NT2/D1 (cell line): ENCODE results near the gene METTL15.

Source experiments
- DNase-seq: peaks from one replicate; pipeline ENCODE4 v3.0.0-alpha.2; 2011; ENCODE audit warnings: low read depth, low spot score
- H3K27me3 ChIP-seq: 2 replicates; pipeline ENCODE4 v1.6.0; 2011; ENCODE audit warnings: mild to moderate bottlenecking; ENCODE audit not compliant: insufficient read length, insufficient read depth
- H3K36me3 ChIP-seq: 2 replicates; pipeline ENCODE4 v1.6.1; 2011; ENCODE audit warnings: mild to moderate bottlenecking, low read length, mixed read lengths; ENCODE audit not compliant: insufficient read depth, insufficient read length
- H3K4me1 ChIP-seq: 2 replicates; pipeline ENCODE4 v1.5.1; 2011; ENCODE audit not compliant: insufficient read depth, insufficient read length
- H3K4me3 ChIP-seq: 2 replicates; pipeline ENCODE4 v1.5.1; 2011; ENCODE audit warnings: low read depth; ENCODE audit not compliant: insufficient read length
- H3K9ac ChIP-seq: 2 replicates; pipeline ENCODE4 v1.6.0; 2011; ENCODE audit warnings: low read depth; ENCODE audit not compliant: insufficient read length
- H3K9me3 ChIP-seq: 2 replicates; pipeline ENCODE4 v1.5.1; 2011; ENCODE audit warnings: mild to moderate bottlenecking, low read length; ENCODE audit not compliant: insufficient read depth
- SUZ12 ChIP-seq: IDR thresholded peaks from 2 replicates; pipeline ENCODE4 v1.6.1; 2011; ENCODE audit not compliant: insufficient read length, insufficient read depth; ENCODE audit errors: extremely low read depth
- YY1 ChIP-seq: IDR thresholded peaks from 2 replicates; pipeline ENCODE4 v1.6.1; 2011; ENCODE audit not compliant: insufficient read length, insufficient read depth
- ZNF274 ChIP-seq: IDR thresholded peaks from 2 replicates; pipeline ENCODE4 v1.6.1; 2011; ENCODE audit warnings: mild to moderate bottlenecking, low read depth, low read length

The METTL15 gene

GRCh38 chr11:28137832-28138231, 29.6 kb downstream of the METTL15 start:
- Histone ChIP-seq H3K9me3 (peaks cover 52% of the 10 kb centered on the region), H3K27me3 (no peaks in the 10 kb centered on the region), H3K36me3 (peaks cover 7% of the 10 kb centered on the region), H3K9ac (no peak overlapping the region), H3K4me1 (no peaks in the 10 kb centered on the region), H3K4me3 (no peak overlapping the region)
- TF ChIP-seq YY1 (no peak), ZNF274 (no peak), SUZ12 (no peak)
- no peak for DNase-seq

DNA sequence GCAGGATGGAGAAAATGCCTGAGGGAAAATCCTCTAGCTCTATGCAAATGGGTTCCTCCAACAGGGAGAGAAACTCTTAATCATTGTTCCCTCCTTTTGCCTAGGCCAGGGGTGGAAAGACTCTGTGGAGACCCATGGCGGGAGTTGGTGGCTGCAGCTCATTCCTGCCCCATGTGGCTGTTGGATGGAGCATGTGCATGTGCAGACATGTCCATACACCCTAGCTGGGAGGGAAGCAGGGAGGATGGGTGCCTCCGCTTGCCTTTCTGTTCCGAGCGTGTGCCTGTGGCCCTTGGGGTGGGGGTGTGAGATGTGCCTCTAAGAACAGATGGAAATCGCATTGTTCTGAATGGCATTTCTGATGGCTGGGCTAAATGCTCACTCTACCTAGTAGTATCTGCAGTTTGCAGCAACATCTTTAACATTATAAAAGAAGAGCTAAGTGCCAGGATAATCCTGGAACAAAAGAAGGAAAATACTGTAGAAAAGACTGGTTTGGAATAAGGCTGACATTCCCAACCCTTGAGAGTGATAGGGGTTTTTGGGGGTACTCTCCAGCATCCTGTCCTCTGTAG, 31.7 kb downstream of the METTL15 start:
- Histone ChIP-seq H3K9me3 (peaks cover 42% of the 10 kb centered on the region), H3K9ac (no peak overlapping the region), H3K36me3 (peaks cover 4% of the 10 kb centered on the region), H3K4me3 (no peak overlapping the region), H3K27me3 (no peaks in the 10 kb centered on the region), H3K4me1 (no peaks in the 10 kb centered on the region)
- TF ChIP-seq YY1 (no peak), SUZ12 (no peak), ZNF274 (no peak)
- peak; percentile 57 for DNase-seq

GRCh38 chr11:28140689-28141455, 32.7 kb downstream of the METTL15 start:
- no peak overlapping the region for H3K4me3 ChIP-seq
- no peak overlapping the region for H3K9ac ChIP-seq
- TF ChIP-seq YY1: no peak
- no peak for TF ChIP-seq SUZ12
- no peak for TF ChIP-seq ZNF274

DNA sequence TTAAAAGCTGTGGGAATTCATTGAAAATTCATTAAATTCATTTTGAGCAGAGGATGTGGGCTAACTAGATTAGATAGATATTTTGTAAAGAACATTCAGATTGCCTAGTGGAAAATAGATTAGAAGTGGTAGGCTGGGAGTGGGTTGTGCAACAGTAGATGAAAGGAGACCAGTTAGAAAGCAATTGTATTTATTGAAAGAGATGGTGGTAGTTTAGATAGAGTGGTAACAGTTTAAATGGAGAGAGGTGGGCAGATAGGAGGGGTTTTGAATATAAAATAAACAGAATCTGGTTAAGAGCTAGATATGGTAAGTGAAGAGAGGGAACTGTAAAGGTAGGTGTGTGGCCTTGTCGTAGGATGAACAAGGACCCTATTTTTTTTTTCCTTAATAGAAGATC, 34.5 kb downstream of the METTL15 start:
- no peaks in the 10 kb centered on the region for H3K4me1 ChIP-seq
- TF ChIP-seq SUZ12 (no peak), ZNF274 (no peak), YY1 (no peak)
- H3K36me3 ChIP-seq: no peaks in the 10 kb centered on the region
- H3K27me3 ChIP-seq: no peaks in the 10 kb centered on the region
- H3K9ac ChIP-seq: no peak overlapping the region
- H3K9me3 ChIP-seq: peaks cover 24% of the 10 kb centered on the region
- DNase-seq: no peak
- no peak overlapping the region for H3K4me3 ChIP-seq

More at GRCh38 chr11:28140689-28141455, 32.7 kb downstream of the METTL15 start:
- H3K4me1 ChIP-seq: no peaks in the 10 kb centered on the region
- H3K27me3 ChIP-seq: no peaks in the 10 kb centered on the region
- H3K36me3 ChIP-seq: no peaks in the 10 kb centered on the region
- peaks cover 34% of the 10 kb centered on the region for H3K9me3 ChIP-seq
- no peak for DNase-seq

GRCh38 chr11:28144808-28145207, 36.6 kb downstream of the METTL15 start:
- TF ChIP-seq ZNF274 (no peak), YY1 (no peak), SUZ12 (no peak)
- no peak for DNase-seq
- H3K4me3 ChIP-seq: no peak overlapping the region

GRCh38 chr11:28146123-28146751, 38.0 kb downstream of the METTL15 start:
- Histone ChIP-seq H3K27me3 (no peaks in the 10 kb centered on the region), H3K9ac (no peak overlapping the region), H3K9me3 (no peaks in the 10 kb centered on the region; the same call in 1 of the 2 replicates), H3K36me3 (no peaks in the 10 kb centered on the region), H3K4me3 (no peak overlapping the region), H3K4me1 (no peaks in the 10 kb centered on the region)
- TF ChIP-seq SUZ12 (no peak), ZNF274 (no peak), YY1 (no peak)
- DNase-seq: no peak

More at GRCh38 chr11:28144808-28145207, 36.6 kb downstream of the METTL15 start:
- peaks cover 13% of the 10 kb centered on the region for H3K9me3 ChIP-seq
- H3K4me1 ChIP-seq: no peaks in the 10 kb centered on the region
- H3K9ac ChIP-seq: no peak overlapping the region
- H3K36me3 ChIP-seq: no peaks in the 10 kb centered on the region
- no peaks in the 10 kb centered on the region for H3K27me3 ChIP-seq

DNA sequence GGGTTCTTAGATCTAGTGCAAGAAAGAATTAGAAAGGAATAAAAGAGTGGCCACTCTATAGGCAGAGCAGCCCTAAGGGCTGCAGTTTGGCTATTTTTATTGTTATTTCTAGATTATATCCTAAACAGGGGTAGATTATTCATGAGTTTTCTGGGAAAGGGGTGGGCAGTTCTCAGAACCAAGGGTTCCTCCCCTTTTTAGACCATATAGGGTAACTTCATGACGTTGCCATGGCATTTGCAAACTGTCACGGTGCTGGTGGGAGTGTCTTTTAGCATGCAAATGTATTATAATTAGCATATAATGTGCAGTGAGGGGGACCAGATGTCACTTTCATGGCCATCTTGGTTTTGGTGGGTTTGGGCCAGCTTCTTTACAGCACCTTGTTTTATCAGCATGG, 44.6 kb downstream of the METTL15 start:
- no peaks in the 10 kb centered on the region for H3K27me3 ChIP-seq
- DNase-seq: no peak
- TF ChIP-seq ZNF274 (no peak), YY1 (no peak), SUZ12 (no peak)
- no peak overlapping the region for H3K9ac ChIP-seq
- H3K36me3 ChIP-seq: peaks cover 4% of the 10 kb centered on the region
- H3K4me1 ChIP-seq: no peaks in the 10 kb centered on the region
- no peaks in the 10 kb centered on the region for H3K9me3 ChIP-seq
- no peak overlapping the region for H3K4me3 ChIP-seq
